ENCODE data around the gene SCYL2. TPM values are rescaled to one million over a fixed set of nuclear protein-coding genes. Genes with fewer than 3 reads are reported as not detected.

SCYL2 gene
- total RNA-seq, 1 experiment from 2014 or later = 37.1 TPM

DNA sequence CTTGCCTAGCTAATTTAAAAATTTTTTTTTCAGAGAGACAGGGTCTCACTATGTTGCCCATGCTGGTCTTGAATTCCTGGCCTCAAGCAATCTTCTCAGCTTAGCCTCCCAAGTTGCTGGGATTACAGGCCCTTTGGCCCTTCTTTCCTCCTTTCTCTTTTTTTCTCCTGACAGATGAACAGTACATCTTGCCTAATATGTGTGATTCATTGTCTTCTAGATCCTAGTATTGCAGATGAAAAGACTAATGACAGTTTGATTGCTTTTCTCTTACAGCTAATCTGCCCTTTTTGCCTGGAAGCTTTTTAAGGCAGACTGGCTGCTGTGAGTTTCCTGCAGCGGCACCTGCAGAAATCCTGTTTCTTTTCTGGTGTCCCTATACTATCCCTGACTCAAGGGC, 12.1 kb upstream of the SCYL2 start:
- TF ChIP-seq RELA (CRISPR knock-in tag; IDR thresholded peaks at IDR 0.05; ENCODE audit: borderline replicate concordance) (no peak), NR3C1 (CRISPR knock-in tag; conservative IDR thresholded peaks at IDR 0.05; ENCODE audit: low read depth) (no peak), CREM (CRISPR knock-in tag; IDR thresholded peaks at IDR 0.05) (no peak), RORB (CRISPR knock-in tag; IDR thresholded peaks at IDR 0.05) (no peak), AFF4 (CRISPR knock-in tag; IDR thresholded peaks at IDR 0.05; ENCODE audit: borderline replicate concordance) (no peak), FOXP1 (CRISPR knock-in tag; IDR thresholded peaks at IDR 0.05; ENCODE audit: borderline replicate concordance) (no peak), GTF2I (CRISPR knock-in tag; conservative IDR thresholded peaks at IDR 0.05) (no peak), ZNF423 (CRISPR knock-in tag; IDR thresholded peaks at IDR 0.05) (no peak), ZNF121 (CRISPR knock-in tag; IDR thresholded peaks at IDR 0.05) (no peak), ZNF671 (CRISPR knock-in tag; IDR thresholded peaks at IDR 0.05) (no peak), ZBTB21 (CRISPR knock-in tag; IDR thresholded peaks at IDR 0.05; ENCODE audit: borderline replicate concordance) (no peak), USF2 (CRISPR knock-in tag; IDR thresholded peaks at IDR 0.05) (no peak), KAT7 (CRISPR knock-in tag; IDR thresholded peaks at IDR 0.05; ENCODE audit: borderline replicate concordance) (no peak)
- TF ChIP-seq, protein P1, sequence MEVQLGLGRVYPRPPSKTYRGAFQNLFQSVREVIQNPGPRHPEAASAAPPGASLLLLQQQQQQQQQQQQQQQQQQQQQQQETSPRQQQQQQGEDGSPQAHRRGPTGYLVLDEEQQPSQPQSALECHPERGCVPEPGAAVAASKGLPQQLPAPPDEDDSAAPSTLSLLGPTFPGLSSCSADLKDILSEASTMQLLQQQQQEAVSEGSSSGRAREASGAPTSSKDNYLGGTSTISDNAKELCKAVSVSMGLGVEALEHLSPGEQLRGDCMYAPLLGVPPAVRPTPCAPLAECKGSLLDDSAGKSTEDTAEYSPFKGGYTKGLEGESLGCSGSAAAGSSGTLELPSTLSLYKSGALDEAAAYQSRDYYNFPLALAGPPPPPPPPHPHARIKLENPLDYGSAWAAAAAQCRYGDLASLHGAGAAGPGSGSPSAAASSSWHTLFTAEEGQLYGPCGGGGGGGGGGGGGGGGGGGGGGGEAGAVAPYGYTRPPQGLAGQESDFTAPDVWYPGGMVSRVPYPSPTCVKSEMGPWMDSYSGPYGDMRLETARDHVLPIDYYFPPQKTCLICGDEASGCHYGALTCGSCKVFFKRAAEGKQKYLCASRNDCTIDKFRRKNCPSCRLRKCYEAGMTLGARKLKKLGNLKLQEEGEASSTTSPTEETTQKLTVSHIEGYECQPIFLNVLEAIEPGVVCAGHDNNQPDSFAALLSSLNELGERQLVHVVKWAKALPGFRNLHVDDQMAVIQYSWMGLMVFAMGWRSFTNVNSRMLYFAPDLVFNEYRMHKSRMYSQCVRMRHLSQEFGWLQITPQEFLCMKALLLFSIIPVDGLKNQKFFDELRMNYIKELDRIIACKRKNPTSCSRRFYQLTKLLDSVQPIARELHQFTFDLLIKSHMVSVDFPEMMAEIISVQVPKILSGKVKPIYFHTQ (CRISPR knock-in tag; IDR thresholded peaks at IDR 0.05) = no peak
- TF ChIP-seq, protein P2, sequence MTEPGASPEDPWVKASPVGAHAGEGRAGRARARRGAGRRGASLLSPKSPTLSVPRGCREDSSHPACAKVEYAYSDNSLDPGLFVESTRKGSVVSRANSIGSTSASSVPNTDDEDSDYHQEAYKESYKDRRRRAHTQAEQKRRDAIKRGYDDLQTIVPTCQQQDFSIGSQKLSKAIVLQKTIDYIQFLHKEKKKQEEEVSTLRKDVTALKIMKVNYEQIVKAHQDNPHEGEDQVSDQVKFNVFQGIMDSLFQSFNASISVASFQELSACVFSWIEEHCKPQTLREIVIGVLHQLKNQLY (CRISPR knock-in tag; IDR thresholded peaks at IDR 0.05) = no peak
- TF ChIP-seq, protein P3, sequence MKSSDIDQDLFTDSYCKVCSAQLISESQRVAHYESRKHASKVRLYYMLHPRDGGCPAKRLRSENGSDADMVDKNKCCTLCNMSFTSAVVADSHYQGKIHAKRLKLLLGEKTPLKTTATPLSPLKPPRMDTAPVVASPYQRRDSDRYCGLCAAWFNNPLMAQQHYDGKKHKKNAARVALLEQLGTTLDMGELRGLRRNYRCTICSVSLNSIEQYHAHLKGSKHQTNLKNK (CRISPR knock-in tag; IDR thresholded peaks at IDR 0.05) = no peak
- POLR2A ChIA-PET = no interaction called here
- DNase-seq (ENCODE audit: low spot score) = no peak
- no peak for ATAC-seq
- H3K36me3 Mint-ChIP-seq = no peaks in the 10 kb centered on the region; the same call in 1 of the 2 replicates
- H3K27ac Mint-ChIP-seq = peak overlapping the region; percentile 0; the same call in 1 of the 2 replicates
- H3K4me1 Mint-ChIP-seq = no peaks in the 10 kb centered on the region
- no peak overlapping the region for H3K4me3 Mint-ChIP-seq
- no peaks in the 10 kb centered on the region for H3K27me3 Mint-ChIP-seq (ENCODE audit: low read depth)
- CTCF ChIA-PET = no interaction called here
- H3K9me3 Mint-ChIP-seq = no peaks in the 10 kb centered on the region

DNA sequence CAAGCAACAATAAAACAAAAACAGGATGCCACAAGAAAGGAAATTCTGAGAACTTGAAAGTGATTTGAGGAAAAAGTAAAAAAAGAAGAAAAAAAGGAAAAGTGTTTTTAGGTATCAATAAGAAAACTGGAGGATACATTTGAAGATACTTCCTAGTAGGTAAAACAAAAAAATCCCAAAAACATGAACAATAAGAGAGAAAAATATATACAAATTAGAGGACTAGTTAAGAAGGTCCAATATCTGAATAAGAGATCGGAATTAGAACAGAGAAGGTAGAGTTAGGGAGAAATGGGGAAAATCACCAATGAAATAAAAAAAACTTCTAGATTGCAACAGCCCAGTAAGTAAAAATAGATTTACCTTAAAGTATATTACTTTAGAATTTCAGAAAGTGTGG, 8.8 kb upstream of the SCYL2 start:
- TF ChIP-seq, protein P4, sequence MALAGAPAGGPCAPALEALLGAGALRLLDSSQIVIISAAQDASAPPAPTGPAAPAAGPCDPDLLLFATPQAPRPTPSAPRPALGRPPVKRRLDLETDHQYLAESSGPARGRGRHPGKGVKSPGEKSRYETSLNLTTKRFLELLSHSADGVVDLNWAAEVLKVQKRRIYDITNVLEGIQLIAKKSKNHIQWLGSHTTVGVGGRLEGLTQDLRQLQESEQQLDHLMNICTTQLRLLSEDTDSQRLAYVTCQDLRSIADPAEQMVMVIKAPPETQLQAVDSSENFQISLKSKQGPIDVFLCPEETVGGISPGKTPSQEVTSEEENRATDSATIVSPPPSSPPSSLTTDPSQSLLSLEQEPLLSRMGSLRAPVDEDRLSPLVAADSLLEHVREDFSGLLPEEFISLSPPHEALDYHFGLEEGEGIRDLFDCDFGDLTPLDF (CRISPR knock-in tag; IDR thresholded peaks at IDR 0.05) = no peak
- TF ChIP-seq, protein P5, sequence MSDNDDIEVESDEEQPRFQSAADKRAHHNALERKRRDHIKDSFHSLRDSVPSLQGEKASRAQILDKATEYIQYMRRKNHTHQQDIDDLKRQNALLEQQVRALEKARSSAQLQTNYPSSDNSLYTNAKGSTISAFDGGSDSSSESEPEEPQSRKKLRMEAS (CRISPR knock-in tag; IDR thresholded peaks at IDR 0.05) = no peak
- no peak for TF ChIP-seq HMGXB4 (CRISPR knock-in tag; IDR thresholded peaks at IDR 0.05)
- TF ChIP-seq CTCF (IDR thresholded peaks at IDR 0.05) = no peak
- Mint-ChIP-seq H3K27me3 (ENCODE audit: low read depth) (no peaks in the 10 kb centered on the region), H3K4me3 (no peak overlapping the region), H3K4me1 (no peaks in the 10 kb centered on the region), H3K27ac (no peak overlapping the region), H3K36me3 (no peaks in the 10 kb centered on the region), H3K9me3 (no peaks in the 10 kb centered on the region)
- ChIA-PET CTCF (no interaction called here), POLR2A (no interaction called here)
- DNase-seq (ENCODE audit: low spot score) = no peak
- no peak for ATAC-seq

Measured in WTC11 (cell line).